ENCODE data around the gene GDPGP1.
A peak's percentile ranks its signal among the peaks of the same experiment; 100 is the strongest.

GRCh38 chr15:90214553-90215196, 19.3 kb upstream of the GDPGP1 start:
- TF ChIP-seq, protein P1, sequence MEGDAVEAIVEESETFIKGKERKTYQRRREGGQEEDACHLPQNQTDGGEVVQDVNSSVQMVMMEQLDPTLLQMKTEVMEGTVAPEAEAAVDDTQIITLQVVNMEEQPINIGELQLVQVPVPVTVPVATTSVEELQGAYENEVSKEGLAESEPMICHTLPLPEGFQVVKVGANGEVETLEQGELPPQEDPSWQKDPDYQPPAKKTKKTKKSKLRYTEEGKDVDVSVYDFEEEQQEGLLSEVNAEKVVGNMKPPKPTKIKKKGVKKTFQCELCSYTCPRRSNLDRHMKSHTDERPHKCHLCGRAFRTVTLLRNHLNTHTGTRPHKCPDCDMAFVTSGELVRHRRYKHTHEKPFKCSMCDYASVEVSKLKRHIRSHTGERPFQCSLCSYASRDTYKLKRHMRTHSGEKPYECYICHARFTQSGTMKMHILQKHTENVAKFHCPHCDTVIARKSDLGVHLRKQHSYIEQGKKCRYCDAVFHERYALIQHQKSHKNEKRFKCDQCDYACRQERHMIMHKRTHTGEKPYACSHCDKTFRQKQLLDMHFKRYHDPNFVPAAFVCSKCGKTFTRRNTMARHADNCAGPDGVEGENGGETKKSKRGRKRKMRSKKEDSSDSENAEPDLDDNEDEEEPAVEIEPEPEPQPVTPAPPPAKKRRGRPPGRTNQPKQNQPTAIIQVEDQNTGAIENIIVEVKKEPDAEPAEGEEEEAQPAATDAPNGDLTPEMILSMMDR (conservative IDR thresholded peaks at IDR 0.05; ENCODE audit: low read depth, low read length), result no peak; the same call in 1 of the 2 replicates
- TF ChIP-seq POLR2A (IDR thresholded peaks at IDR 0.05; ENCODE audit: low read depth, low read length) (no peak), RAD21 (IDR thresholded peaks at IDR 0.05; ENCODE audit: low read length) (no peak), BHLHE40 (IDR thresholded peaks at IDR 0.05; ENCODE audit: low read depth, low read length) (no peak), RCOR1 (IDR thresholded peaks at IDR 0.05; ENCODE audit: insufficient replicate concordance, low read length) (no peak), SMC3 (IDR thresholded peaks at IDR 0.05; ENCODE audit: low read depth, low read length) (peak; percentile 9; the same call in 1 of the 2 replicates), ELK1 (IDR thresholded peaks at IDR 0.05; ENCODE audit: borderline replicate concordance, low read depth, low read length) (no peak)
- TF ChIP-seq, protein P2, sequence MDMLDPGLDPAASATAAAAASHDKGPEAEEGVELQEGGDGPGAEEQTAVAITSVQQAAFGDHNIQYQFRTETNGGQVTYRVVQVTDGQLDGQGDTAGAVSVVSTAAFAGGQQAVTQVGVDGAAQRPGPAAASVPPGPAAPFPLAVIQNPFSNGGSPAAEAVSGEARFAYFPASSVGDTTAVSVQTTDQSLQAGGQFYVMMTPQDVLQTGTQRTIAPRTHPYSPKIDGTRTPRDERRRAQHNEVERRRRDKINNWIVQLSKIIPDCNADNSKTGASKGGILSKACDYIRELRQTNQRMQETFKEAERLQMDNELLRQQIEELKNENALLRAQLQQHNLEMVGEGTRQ (IDR thresholded peaks at IDR 0.05; ENCODE audit: low read depth, low read length), result no peak
